Effector CD4-positive, alpha-beta T cell (primary cell): Measurements from ENCODE around the gene FLNA.

Experiments used
- DNase-seq: peaks from one replicate; pipeline ENCODE4 v3.0.0-alpha.2; 2020

The FLNA gene

DNA sequence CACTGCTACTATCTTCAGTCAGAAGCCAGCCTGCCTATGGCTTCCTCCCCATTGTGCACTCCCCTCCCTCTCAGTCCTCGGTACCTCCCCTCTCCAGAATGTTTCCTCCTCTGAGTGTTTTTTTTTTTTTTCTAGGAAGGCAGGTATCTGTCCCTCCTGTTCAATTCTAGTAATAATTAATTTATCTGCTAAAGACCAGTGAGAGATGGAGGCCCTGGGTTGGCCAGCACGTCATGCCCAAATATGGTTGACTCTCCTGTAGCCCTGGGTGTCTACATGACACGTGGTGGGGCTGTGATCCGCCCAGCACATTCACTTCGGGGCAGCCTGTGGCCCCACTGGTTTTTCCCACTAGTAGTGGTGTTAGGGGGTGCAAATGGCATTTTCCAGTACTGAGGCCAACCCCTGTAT is 1.8 kb downstream of the FLNA start:
- DNase-seq = no peak

DNA sequence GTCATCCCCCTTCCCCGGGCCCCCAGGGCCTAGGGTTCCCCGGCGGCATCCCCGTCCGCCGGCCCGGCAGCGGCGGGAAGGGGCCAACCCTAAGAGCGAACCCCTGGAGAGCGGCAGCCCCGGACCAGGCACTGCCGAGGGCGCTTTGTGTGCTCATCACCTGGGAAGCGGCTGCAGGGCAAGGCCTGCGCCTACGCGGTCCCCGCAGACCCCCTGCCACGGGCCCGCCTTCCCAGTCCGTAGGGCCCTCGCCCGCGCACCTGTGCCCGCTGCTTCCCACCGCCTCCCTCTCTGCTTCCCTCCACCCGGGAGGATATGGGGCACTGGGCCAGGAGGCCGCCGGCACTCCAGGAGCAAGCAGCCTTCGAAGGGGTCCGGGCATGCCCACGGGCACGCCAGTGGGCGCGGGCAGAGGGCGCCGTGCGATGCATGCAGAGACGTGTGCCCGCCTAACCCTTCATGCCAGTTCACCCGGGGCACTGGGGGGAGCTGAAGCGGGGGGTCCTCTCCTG is 2.6 kb downstream of the FLNA start:
- DNase-seq = no peak

DNA sequence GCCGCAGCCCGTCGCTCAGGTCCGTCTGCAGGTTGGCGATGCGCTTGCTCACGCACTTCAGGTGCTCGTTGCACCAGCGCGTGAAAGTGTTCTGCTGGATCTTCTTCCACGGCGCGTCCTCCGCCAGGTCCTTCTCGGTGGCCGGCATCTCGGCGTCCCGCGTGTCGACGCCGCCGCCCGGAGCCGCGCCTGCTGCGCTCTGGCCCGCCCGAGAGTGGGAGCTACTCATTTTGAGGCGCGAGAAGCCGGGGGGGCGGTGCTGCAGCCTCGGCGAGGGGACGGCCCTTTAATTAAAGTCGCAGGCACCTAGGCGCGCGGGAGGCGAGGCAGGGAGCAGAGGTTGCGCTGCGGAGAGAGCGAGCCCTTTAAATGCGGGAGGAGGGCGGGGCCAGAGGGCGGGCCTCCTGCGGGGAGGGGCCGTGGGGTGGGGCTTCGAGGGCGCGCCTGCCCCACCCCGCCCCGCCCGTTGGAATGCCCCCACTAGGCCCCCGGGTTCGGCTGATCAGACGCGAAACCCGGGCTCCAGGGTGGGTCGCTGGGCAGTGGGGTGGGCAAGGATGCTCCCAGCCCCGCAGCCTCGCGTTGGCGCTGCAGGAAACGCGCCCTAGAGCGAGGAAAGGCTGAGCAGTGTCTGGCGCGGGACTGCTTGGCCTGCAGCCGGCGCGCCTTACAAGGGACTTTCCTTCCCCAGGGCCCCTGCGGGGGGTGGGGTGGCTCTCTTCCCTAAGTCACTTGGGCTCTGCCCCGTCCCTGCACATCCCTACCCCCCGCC is 3.2 kb downstream of the FLNA start:
- peak; percentile 86 for DNase-seq

DNA sequence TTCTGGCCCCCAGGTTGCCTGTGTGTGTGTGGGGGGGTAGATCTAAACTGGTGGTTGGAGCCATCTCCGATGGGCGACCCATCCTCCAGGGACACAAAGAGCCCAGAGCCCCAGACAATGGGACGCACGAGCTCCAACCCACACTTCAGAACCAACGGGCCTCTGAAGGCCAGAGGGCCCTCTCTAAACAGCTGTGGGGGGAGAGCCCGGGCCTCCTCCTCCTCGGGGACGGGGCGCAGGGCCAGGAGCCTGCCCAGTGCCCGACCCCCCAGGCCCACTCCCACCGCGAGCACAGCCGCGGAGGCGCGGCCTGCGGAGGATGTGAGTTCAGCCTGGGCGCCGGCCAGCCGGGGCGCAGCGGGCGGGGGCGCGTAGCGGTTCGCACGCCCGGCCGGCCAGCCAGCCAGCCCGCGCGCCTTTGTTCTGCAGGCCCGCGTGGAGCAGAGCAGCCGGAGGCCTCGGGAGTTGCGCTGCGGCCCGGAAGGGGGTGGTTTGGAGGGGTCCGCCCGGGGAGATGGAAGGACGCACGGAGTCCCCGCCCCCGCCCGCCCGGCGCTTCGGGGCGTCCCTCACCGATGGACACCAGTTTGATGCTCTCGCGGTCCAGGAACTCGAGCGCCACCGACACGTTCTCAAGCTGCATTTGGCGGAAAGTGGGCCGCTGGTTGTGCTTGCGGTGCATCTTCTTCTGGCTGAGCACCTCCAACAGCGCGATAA is 4.0 kb downstream of the FLNA start:
- DNase-seq = no peak

DNA sequence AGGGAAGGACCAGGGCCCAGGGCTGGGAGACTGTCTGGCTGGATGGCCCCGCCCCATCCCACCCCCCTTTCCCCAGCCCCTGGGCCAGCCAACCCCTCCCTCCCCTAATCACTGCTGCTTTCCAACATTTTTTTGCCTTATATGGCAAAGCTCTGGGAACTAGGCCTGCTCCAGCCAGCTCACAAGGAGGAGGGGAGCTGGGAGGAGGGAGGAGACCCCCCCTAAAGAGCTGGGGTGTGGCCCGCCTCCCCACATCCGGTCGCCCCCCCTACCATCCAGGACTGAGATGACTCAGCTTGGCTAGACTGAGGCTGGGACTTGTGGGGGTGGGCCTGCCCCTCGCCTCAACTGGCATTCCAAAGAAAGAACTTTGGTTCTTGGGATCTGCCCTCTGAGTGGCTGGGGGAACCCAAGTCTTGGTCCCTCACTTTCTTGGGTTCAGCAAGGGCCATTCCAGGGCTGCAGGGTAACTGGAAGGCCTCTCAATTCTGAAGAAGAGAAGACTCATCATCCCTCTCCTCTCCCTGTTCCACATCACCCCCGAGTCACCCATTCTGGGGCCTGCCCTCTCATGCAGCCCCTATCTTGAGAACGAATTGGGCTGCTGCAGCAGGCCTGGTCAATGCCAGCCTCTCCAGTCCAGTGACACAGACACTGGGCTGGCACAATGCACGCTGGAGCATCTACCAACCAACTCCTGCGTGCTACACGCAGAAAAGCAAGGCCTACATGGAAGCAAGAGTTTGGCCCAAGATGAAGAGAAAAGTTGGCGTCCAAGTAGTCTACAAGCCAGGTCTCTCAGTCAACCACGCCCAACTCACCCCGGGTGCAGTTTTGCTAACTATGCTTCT is 4.8 kb downstream of the FLNA start:
- DNase-seq = peak; percentile 70

DNA sequence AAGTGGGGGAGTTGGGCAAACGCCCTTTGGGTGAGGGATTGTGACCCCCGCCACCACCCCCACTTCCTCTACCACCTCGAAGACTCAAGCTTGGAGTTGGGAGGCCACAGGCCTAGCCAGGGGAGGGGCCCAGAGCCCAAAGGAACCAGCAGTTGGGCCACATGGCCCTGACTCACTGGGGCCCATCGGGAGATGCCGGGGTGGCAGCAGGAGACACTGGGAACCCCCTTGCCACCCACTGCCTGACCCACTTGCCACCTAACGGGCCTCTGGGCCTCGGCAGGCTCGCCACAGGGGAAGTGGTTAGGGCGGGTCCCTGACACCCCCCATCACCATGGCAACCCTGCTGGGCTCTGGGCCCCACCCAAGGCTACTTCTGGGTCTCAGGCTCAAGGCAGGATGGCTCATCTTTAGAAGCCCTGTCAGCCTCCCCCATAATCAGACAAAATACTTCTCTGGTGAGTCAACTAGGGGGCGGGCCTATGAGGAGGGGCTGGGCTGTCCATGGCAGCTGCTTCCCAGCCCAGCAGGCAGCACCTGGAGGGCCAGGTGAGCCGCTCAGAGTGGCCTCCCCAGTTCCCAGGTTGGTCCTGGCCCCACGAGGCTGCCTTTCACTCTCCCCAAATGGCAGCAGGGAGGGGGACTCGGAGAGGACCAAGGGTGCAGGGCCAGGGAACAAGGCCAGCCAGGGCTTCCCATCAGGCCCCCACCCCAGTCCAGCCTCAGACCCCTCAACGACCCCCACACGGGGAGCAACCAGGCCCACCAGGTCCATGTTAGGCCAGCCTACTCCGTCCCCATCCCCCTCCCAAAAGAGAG is 5.6 kb downstream of the FLNA start:
- peak; percentile 89 for DNase-seq

DNA sequence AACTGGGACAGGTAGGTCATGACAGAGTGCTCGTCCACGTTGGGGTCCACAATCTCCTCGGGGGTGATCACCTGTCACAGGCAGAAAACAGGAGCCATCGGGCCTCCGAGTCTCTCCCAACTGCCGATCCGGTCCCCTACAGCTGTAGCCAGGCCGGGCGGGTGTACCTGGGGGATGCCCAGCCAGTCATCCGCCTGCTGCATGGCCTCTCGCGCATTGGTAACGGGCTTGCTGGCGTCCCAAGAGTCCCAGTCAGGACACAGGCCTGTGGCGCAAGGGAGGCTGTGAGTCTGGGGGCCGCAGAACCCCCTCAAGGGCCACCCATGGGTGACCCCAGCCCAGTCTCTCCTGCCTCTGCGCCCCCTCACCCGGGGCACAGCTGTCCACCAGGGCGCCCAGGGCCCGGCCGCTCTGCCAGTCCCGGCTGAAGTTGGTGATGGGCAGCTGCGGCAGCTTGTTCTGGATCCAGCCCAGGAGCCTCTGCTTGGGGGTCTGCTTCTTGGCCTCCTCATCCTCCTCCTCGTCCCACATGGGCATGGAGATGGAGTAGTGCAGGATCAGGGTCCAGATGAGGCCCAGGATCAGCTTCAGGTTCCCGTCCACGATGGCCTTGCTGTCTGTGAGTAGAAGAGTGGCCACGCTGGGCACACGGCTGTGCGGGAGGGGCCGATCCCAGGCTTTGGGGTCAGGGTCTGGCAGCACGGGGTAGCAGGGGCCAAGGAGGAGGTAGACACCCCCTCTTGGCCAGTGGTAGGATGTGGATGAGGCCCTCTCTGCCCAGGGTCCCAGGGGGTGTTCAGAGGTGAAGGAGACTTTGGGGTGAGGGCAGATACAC is 6.7 kb downstream of the FLNA start:
- DNase-seq = no peak

DNA sequence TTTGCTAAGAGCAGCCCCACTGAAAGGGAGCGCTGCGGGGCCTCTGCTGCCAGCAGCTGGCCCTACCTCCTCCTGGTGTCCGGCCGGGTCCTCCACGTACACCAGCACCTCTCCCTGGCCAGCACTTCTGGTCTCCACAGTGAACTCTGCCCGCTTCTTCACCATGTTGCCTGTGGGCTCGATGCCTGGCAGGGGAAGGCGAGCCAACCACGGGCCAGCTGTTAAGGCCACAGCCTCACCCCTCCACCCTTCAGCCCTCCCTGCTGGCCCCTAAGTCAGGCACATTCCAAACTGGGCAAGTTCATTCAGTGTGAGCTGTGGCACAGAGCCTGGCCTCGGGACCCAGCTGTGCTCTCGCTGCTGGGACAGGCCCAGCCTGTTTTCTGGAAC is 7.8 kb downstream of the FLNA start:
- no peak for DNase-seq

DNA sequence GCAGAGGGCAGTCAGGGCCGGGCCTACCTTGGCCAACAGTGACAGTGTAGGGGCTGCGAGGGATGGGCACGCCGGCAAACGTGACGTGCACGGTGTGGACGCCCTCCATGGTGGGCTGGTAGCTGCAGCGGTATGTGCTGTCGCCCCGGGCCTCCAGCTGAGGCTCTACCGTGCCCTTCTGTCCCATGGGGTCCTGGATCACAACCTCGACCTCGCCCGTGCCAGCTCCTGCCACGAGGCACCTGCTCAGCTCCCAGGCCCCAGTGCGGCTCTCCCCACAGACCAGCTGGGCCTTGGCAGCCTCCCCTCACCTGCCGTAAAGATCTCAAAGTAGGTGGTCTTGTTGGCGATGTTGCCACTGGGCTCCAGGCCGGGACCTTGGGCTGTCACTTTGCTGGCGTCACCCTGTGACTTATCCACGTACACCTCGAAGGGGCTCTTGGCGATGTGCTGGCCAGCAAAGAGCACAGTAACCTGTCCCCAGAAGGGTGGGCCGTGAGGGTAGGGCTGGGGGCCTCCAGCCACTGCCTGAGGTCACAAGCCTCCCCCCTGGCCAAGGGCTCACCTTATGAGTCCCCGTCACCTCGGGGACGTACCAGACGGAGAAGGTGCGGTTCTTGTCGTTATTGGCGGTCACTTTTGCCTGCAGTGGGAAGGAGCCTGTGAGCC is 8.3 kb downstream of the FLNA start:
- DNase-seq = no peak

DNA sequence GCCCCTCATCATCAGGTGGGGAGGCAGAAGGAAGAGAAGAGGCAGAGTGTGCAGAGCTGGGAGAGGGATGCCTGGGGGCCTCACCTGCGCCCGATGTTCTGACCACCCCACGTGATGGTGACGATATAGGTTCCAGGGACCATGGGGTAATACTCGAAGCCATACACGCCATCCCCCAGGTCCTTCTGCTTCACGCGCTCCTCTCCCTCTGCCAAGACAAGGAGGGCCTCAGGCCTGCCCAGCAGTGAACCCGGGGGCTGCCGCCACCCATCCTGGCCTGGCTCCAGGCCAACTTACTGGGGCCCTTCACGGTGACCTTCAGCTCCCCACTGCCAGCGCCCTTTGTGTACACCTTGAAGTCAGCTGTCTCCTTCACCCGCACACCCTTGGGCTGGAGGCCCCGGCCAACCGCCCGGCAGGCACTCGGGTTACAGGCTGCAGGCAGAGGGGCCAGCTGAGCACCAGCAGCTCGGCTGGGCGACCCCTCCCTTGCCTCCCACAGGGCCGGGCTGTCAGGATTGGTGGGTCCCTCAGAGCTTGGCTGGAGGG is 9.3 kb downstream of the FLNA start:
- DNase-seq = no peak

DNA sequence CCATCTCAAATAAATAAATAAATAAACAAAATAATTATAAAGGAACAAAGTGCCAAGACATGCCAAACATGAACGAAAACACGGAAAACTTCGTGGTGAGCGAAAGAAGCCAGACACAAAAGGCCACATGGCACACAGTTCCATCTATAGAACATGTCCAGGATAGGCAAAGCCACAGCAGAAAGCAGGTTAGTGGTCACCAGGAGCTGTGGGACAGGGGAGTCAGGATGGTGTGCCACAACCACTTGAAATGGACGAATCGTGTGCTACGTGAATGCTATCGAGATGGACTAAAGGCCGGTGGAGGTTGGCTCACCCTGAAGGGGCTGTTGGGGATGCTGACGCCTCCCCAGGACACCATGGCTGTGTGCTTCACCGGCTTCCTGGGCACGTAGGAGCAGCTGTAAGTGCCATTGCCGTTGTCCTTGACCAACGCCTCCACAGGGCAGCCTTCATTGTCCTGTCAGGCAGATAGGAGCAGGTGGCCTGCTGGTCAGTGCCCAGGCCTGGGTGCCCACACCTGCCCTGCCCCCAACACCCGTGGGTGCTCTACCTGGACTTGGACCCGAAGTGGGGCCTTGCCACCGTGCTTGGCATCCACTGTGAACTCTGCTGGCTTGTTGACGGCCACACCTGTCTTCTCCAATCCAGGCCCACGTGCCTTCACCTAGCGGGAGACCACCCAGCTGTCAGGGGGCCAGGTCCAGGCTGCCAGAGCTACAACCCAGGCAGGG is 10.6 kb downstream of the FLNA start:
- DNase-seq = no peak

DNA sequence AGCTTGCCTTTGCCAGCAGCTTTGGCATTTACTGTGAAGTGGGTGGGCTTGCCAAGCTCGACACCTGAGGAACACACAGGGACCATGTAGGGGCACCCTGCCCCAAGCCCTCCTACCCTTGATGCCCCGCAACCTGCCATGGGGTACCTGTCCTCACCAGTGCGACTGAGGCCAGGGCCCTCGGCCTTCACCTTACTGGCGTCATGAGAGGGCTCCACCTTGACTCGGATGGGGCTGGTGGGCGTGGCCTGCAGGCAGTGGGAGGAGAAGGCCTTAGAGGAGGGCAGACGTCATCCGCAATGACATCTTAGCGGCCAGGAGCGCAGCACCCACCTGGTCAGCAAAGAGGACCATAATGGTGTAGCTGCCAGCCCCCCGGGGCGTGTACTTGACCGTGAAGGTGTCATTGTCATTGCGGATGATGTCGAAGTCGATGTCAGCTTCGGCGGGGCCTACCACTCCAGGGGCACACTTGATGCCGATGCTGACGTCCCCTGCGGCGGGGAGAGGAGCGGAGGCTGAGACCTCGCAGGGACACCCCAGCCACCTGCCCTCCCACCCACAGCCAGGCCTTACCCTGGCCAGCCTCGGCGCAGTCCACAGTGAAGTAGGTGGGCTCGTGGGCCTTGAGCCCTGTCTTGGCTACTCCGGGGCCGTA is 12.2 kb downstream of the FLNA start:
- DNase-seq = no peak

DNA sequence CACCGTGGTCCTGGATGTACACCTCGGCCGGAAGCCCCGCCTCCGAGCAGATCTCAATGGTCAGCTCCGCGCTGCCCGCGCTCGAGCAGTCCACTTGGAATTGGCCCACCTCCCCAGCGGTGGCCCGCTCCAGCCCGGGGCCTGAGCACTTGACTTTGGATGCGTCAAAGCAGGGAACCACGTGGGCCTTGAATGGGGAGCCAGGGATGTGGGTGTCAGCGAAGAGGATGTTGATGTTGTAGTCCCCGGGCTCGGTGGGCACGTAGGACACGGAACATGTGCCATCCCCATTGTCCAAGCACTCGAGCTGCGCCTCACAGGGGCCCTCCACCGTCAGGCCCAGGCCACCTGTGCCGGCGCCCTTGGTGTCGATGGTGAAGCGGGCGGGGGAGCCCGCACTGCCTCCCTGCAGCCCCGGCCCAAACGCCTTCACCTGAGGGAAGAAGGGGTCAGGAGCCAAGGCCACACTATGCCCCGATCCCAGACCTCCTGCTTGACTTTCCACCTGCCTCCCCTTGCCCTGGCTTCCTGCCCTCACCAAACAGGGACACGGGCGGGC is 14.2 kb downstream of the FLNA start:
- no peak for DNase-seq

DNA sequence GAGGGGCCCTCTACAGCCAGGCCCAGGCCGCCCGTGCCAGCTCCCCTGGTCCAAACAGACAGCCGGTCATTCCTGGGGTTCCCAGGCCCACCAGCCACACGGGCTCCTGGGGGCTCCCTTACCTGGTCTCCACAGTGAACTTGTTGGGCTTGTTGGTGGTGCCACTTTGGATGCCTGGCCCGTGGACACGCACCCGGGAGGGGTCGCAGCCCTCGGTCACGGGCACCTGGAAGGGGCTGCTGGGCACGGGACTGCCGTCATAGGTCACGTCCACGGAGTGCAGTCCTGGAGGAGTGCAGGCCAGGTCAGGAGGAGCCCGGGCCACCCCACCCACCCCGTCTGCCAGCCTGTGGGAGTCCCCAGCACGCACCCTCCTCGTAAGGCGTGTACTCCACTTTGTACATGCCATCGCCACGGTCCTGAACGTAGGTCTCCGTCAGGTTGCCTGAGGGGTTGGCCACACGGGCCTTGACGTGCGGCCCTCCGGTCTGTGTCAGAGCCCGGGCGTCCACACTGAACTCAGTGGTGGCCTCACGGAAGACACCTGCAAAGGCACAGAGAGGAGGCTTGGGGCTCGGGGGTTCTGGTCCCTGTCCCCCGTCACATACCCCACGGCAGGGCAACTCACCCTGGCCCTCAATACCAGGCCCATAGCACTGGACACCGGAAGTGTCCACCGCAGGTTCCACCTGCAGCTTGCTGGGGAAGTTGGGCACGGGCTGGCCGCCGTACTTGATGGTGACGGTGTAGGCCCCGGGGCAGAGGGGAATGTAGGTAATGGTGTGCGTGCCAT is 14.9 kb downstream of the FLNA start:
- DNase-seq = no peak

DNA sequence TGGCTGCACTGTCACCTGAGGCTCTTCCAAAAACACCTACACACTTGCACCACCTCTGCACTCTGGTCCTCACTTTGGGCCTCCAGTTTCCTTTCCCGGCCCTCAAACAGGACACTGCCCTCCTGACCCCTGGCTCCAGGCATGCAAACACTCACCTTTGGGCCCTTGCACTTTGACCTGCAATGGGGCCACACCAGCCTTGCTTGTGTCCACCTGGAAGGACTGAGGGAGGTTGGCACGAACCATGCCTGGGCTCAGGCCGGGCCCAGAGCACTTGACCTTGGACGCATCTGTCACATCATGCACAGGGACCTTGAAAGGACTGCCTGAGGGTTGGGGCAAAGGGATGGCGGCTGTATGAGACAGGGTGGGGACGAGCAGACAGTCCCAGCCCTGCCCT is 15.6 kb downstream of the FLNA start:
- DNase-seq = no peak

DNA sequence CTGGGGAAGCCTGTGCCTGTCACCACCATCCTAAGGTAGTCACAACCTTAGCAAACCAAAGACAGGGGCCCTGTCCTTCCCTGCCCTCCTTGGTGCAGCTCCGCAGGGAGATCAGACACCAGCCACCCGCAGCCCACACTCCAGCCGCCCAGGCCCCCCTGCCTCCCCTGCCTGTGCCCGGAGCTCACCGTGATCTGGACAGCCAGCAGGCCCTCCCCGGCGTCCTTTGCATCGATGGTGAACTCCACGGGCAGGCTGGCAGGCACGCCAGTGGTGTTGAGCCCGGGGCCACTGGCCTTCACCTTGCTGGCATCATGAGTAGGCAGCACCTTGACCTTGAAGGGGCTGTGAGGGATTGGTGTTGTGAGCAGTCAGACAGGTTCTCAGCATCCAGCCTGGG is 16.4 kb downstream of the FLNA start:
- DNase-seq = no peak

DNA sequence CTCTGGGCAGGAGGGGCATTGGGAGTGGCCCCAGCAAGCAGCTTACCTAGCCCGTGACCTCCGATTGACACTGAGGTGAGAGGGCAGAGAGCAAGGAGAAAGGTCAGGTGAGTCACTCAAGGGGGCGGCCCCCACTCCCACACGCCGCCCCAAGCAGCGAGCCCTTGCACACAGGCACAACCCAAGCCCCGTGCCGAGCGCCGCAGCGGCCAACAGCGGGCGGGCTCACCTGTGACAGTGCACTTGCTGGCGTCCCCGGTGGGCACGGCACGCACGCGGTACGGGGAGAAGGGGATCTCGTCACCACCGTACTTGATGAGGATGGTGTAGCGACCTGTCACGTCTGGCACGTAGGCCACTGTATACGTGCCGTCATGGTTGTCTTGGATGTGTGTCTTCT is 17.2 kb downstream of the FLNA start:
- DNase-seq = no peak

DNA sequence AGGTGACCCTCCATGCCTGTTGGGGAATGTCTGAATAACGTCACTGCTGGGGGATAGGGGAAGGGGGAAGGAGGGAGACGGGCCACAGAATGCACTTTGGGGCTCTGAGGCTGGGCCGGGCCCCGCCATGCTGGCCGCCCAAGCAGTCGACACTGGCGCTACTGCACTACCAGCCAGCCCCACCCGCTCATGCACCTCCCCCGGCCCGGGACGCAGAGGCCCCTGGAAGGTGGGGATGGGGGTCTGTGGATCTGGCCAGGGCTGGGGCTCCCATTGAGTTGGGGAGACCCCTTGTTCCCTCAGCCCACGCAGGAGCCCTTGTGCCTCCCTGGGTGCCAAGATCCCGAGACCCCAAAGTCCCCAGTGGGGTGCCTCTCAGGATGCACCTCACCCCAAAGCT is 17.8 kb downstream of the FLNA start:
- no peak for DNase-seq
